Liver (tissue), 3 donors: ENCODE data around the gene AGR2.

Experiments used
- ATF3 ChIP-seq: IDR thresholded peaks from 2 replicates; pipeline ENCODE4 v1.6.1; 2016; ENCODE audit warnings: antibody characterized with exemption
- CTCF ChIP-seq: fragments of 150-350 bp; IDR thresholded peaks from 2 replicates; pipeline ENCODE4 v1.5.1; 2017; ENCODE audit warnings: improper control_type of control experiment, low read depth, low read length; ENCODE audit not compliant: missing input control
- EGR1 ChIP-seq, 2 donors: IDR thresholded peaks; 2 replicates each; pipeline ENCODE4 v1.6.1; 2016 to 2018; ENCODE audit warnings: antibody characterized with exemption in 2 of 2, low read depth in 2 of 2
- GABPA ChIP-seq, 2 donors: IDR thresholded peaks in 1 of 2; conservative IDR thresholded peaks in 1 of 2; 2 replicates each; pipeline ENCODE4 v1.6.1; 2016; ENCODE audit warnings: antibody characterized with exemption in 2 of 2, mild to moderate bottlenecking in 1 of 2, moderate library complexity in 1 of 2
- JUND ChIP-seq, 2 donors: IDR thresholded peaks; 2 replicates each; pipeline ENCODE4 v1.6.1; 2016; ENCODE audit warnings: antibody characterized with exemption in 2 of 2
- MAX ChIP-seq: IDR thresholded peaks from 2 replicates; pipeline ENCODE4 v1.6.1; 2016; ENCODE audit warnings: antibody characterized with exemption
- RAD21 ChIP-seq, 2 donors: IDR thresholded peaks; 2 replicates each; pipeline ENCODE4 v1.6.1; 2016; ENCODE audit warnings: antibody characterized with exemption in 2 of 2, mild to moderate bottlenecking in 2 of 2
- REST ChIP-seq: IDR thresholded peaks from 2 replicates; pipeline ENCODE4 v1.6.1; 2016; ENCODE audit warnings: antibody characterized with exemption, mild to moderate bottlenecking
- SP1 ChIP-seq: IDR thresholded peaks from 2 replicates; pipeline ENCODE4 v1.6.1; 2018; ENCODE audit warnings: antibody characterized with exemption, mild to moderate bottlenecking
- TAF1 ChIP-seq: conservative IDR thresholded peaks from 2 replicates; pipeline ENCODE4 v1.6.1; 2016; ENCODE audit warnings: antibody characterized with exemption, mild to moderate bottlenecking
- ZBTB33 ChIP-seq: IDR thresholded peaks from 2 replicates; pipeline ENCODE4 v1.6.1; 2016; ENCODE audit warnings: antibody characterized with exemption
- donor health status: healthy.
- donor health status: healthy.

GRCh38 chr7:16786257-16786656, 18.5 kb downstream of the AGR2 start:
- no peak for TF ChIP-seq MAX
- TF ChIP-seq CTCF, result no peak
- TF ChIP-seq REST, result no peak
- TF ChIP-seq SP1, result no peak
- TF ChIP-seq RAD21 (IDR thresholded peaks at IDR 0.05), result no peak
- no peak for TF ChIP-seq JUND (IDR thresholded peaks at IDR 0.05)
- no peak for TF ChIP-seq ATF3
- no peak for TF ChIP-seq GABPA (IDR thresholded peaks at IDR 0.05 in 1 of 2, conservative IDR thresholded peaks at IDR 0.05 in 1 of 2)
- TF ChIP-seq TAF1, result no peak
- no peak for TF ChIP-seq EGR1 (IDR thresholded peaks at IDR 0.05; ENCODE audit: low read depth in 2 of 2)
- TF ChIP-seq ZBTB33, result no peak
